IPS-18a (cell line): Measurements from ENCODE around the gene NDUFB3.
"Not testable (repeated sequence)": the region's sequence is repeated elsewhere in the genome, so short reads cannot be mapped to it uniquely, and the experiment has no call there.

Source experiments
- H3K27ac ChIP-seq: one replicate; pipeline ENCODE4 v1.5.1; 2013; ENCODE audit warnings: low read length
- H3K27me3 ChIP-seq: one replicate; pipeline ENCODE4 v1.6.1; 2013; ENCODE audit warnings: mild to moderate bottlenecking, low read length; ENCODE audit not compliant: control insufficient read depth, insufficient read depth
- H3K36me3 ChIP-seq: one replicate; pipeline ENCODE4 v1.6.1; 2013; ENCODE audit warnings: low read depth, low read length; ENCODE audit not compliant: control insufficient read depth
- H3K4me1 ChIP-seq: one replicate; pipeline ENCODE4 v1.6.1; 2013; ENCODE audit warnings: low read depth, low read length; ENCODE audit not compliant: control insufficient read depth
- H3K4me3 ChIP-seq: one replicate; pipeline ENCODE4 v1.5.1; 2013; ENCODE audit warnings: low read length
- H3K9ac ChIP-seq: one replicate; pipeline ENCODE4 v1.6.1; 2013; ENCODE audit warnings: mild to moderate bottlenecking, low read length, moderate library complexity
- H3K9me3 ChIP-seq: one replicate; pipeline ENCODE4 v1.6.1; 2013; ENCODE audit warnings: low read depth, low read length; ENCODE audit not compliant: control insufficient read depth

The NDUFB3 gene

DNA sequence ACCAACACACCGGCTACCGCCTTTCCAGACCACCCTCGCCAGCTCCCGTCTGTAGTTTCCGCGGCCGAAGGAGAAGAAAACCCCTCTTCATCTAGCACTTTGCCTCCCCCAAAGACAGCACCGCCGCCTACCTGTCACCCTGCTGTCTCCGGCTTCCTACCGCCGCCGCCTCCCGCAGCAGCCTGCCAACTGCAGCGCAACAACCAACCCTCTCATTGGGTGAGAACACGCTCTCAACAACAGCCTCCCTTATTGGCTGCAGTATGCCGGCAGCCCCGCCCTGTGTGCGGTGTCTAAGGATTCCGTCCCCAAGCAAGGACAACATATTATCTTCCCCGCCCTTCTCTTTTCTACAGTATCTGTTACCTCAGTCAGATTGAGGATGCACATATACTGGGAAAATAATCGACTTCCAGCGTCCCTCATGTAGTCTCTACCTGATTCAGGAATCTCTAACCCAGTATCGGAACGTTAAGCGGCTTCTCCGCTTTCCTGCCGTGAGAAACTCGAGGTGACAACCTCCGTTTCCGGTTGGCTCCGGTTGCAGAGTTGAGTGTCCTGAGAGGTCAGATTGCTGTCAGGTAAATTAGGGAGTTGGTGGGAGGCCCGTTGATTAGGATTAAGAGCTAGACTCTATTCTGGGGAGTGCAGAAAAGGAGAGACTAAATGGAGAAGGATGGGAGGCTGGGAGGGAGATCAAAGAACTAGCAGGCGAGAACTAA is at the start of gene NDUFB3, which contains the start of gene HYCC2:
Gene NDUFB3 (plus strand): TSS at position 523 of the 722 bp plus-strand sequence. CDS start 6,882 bp downstream, outside the sequence.
Gene HYCC2 (minus strand): TSS at position 193 of the 722 bp plus-strand sequence. CDS start 47,662 bp downstream, outside the sequence.
- Histone ChIP-seq H3K4me3 (peak within 1 kb of the TSS; percentile 84), H3K36me3 (no peaks in the 10 kb centered on the region), H3K9me3 (no peaks in the 10 kb centered on the region), H3K4me1 (peaks cover 5% of the 10 kb centered on the region), H3K9ac (peak within 1 kb of the TSS; percentile 90), H3K27me3 (no peaks in the 10 kb centered on the region), H3K27ac (peak within 1 kb of the TSS; percentile 98)

GRCh38 chr2:201024518-201024917 is 47.3 kb upstream of the NDUFB3 start:
- Histone ChIP-seq H3K9ac (no peak overlapping the region), H3K36me3 (no peaks in the 10 kb centered on the region)

GRCh38 chr2:201034355-201034754 is 37.4 kb upstream of the NDUFB3 start:
- not testable (repeated sequence) for H3K9me3 ChIP-seq, H3K4me1 ChIP-seq, H3K36me3 ChIP-seq, H3K27me3 ChIP-seq, H3K9ac ChIP-seq, H3K4me3 ChIP-seq, H3K27ac ChIP-seq

More at GRCh38 chr2:201024518-201024917, 47.3 kb upstream of the NDUFB3 start:
- no peaks in the 10 kb centered on the region for H3K4me1 ChIP-seq
- no peak overlapping the region for H3K27ac ChIP-seq
- H3K4me3 ChIP-seq: no peak overlapping the region
- H3K27me3 ChIP-seq: no peaks in the 10 kb centered on the region
- H3K9me3 ChIP-seq: no peaks in the 10 kb centered on the region

- H3K9me3 ChIP-seq, H3K27me3 ChIP-seq, H3K27ac ChIP-seq, H3K4me3 ChIP-seq, H3K36me3 ChIP-seq, H3K9ac ChIP-seq, H3K4me1 ChIP-seq: not testable (repeated sequence)
Measured at GRCh38 chr2:201038361-201038760, 33.4 kb upstream of the NDUFB3 start.

DNA sequence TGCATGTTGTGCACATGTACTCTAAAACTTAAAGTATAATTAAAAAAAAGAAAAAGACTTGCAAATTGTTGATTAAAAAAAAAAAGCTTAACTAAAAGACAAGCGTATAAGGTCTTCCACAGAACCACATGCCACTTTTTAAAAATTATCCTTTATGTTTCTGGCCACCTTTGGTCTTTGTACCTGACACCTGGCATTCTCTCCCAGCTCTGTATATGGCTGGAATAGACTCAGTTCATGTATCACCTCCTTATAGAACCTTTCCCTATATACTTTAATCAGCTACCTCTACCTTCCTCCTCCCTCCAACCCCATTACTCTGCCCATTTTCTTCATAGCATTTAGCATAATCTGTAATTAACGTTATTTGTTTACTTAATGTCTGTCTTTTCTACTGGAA is 32.9 kb upstream of the NDUFB3 start:
- H3K4me3 ChIP-seq: no peak overlapping the region
- H3K4me1 ChIP-seq: no peaks in the 10 kb centered on the region
- no peak overlapping the region for H3K9ac ChIP-seq
- no peaks in the 10 kb centered on the region for H3K36me3 ChIP-seq
- H3K27ac ChIP-seq: no peak overlapping the region
- no peaks in the 10 kb centered on the region for H3K9me3 ChIP-seq
- H3K27me3 ChIP-seq: no peaks in the 10 kb centered on the region

DNA sequence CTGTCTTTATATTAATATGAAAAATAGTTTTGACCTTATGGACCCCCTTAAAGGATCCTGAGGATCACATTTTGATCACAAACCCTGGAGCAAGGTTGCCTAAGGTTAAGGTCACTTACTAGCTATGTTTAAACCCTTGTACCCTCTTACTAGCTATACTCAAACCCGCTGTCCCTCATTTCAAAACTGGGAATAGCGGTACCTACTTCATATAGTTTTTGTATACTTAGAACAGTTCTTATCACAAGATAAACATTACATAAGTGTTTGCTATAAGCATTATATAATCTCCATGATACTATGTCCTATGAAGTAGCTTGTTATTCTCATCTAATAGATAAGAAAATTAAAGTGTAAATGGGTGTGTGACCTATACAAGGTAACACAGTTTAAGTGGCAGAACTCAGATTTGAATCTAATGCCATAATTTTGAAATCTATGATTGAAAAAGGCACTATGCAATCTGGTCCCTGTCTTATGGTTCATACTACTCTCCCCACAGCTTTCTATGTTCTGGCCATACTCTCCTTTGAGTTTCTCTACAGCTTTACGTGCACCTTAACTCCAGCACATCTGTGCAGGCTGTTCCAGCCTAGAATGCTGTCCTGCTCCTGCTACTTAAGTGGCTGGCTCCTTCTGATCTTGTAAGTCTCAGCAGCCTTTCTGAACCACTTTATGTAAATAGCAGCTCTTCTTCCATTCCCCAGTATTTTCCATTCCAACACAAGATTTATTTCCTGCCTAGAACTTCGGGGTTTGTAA is 30.8 kb upstream of the NDUFB3 start:
- no peak overlapping the region for H3K4me3 ChIP-seq
- H3K27ac ChIP-seq: no peak overlapping the region
- no peaks in the 10 kb centered on the region for H3K4me1 ChIP-seq
- no peak overlapping the region for H3K9ac ChIP-seq
- H3K27me3 ChIP-seq: no peaks in the 10 kb centered on the region
- no peaks in the 10 kb centered on the region for H3K9me3 ChIP-seq
- H3K36me3 ChIP-seq: no peaks in the 10 kb centered on the region

DNA sequence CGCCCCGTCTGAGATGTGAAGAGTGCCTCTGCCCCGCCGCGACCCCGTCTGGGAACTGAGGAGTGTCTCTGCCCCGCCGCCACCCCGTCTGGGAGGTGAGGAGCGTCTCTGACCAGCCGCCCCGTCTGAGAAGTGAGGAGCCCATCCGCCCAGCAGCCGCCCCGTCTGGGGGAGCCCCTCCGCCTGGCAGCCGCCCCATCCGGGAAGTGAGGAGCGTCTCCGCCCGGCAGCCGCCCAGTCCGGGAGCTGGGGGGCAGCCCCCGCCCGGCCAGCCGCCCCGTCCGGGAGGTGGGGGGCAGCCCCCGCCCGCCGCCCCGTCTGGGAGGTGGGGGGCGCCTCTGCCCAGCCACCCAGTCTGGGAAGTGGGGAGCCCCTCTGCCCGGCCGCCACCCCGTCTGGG is 29.4 kb upstream of the NDUFB3 start:
- not testable (repeated sequence) for H3K27me3 ChIP-seq, H3K27ac ChIP-seq, H3K4me1 ChIP-seq, H3K9me3 ChIP-seq, H3K9ac ChIP-seq, H3K36me3 ChIP-seq, H3K4me3 ChIP-seq

- H3K36me3 ChIP-seq, H3K9me3 ChIP-seq, H3K4me3 ChIP-seq, H3K9ac ChIP-seq, H3K27me3 ChIP-seq, H3K27ac ChIP-seq, H3K4me1 ChIP-seq: not testable (repeated sequence)
Measured at GRCh38 chr2:201043050-201043449, 28.8 kb upstream of the NDUFB3 start.

GRCh38 chr2:201046881-201047280 is 24.9 kb upstream of the NDUFB3 start:
- no peaks in the 10 kb centered on the region for H3K27me3 ChIP-seq
- H3K36me3 ChIP-seq: no peaks in the 10 kb centered on the region
- no peak overlapping the region for H3K4me3 ChIP-seq
- H3K9me3 ChIP-seq: no peaks in the 10 kb centered on the region
- H3K9ac ChIP-seq: no peak overlapping the region
- H3K27ac ChIP-seq: no peak overlapping the region
- no peaks in the 10 kb centered on the region for H3K4me1 ChIP-seq

- Histone ChIP-seq H3K27ac (no peak overlapping the region), H3K4me1 (no peaks in the 10 kb centered on the region), H3K9ac (no peak overlapping the region)
Measured at GRCh38 chr2:201049455-201049854, 22.3 kb upstream of the NDUFB3 start.

DNA sequence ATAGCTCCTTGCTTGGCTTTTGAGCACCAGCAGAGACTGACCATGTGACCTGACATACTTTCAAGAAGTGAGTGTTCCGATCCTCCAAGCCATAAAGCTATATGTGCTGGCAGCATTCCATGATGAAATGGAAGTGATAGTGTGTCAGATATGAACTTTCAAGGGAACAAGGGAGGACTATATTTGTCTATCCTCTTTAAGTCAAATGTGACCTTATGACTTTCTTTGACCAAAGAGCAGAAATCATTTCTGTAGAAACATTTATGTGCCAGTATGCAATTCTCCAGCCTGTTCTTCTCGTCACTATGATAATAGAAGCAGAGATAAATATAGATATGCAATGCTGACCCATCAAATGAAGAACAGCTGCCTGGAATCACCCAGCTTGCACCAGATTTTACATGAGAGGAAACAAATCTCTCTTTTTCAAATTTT is 14.7 kb upstream of the NDUFB3 start:
- Histone ChIP-seq H3K9me3 (no peaks in the 10 kb centered on the region), H3K4me3 (no peak overlapping the region), H3K27ac (no peak overlapping the region), H3K9ac (no peak overlapping the region), H3K36me3 (no peaks in the 10 kb centered on the region), H3K27me3 (no peaks in the 10 kb centered on the region), H3K4me1 (no peaks in the 10 kb centered on the region)

More at GRCh38 chr2:201049455-201049854, 22.3 kb upstream of the NDUFB3 start:
- Histone ChIP-seq H3K9me3 (no peaks in the 10 kb centered on the region), H3K27me3 (no peaks in the 10 kb centered on the region), H3K36me3 (no peaks in the 10 kb centered on the region), H3K4me3 (no peak overlapping the region)
